Lung (tissue), 16 donors: ENCODE measurements around the gene POMP. TPM values are rescaled to one million over a fixed set of nuclear protein-coding genes. Genes with fewer than 3 reads are reported as not detected.

ENCODE experiments used
- ATAC-seq: fragments of 200-7000 bp; cut with Tn5 transposase; one replicate; pipeline ENCODE4 v1.9.1; 2020; ENCODE audit warnings: moderate number of reproducible peaks; ENCODE audit not compliant: insufficient read depth, low FRiP score
- DNase-seq, 3 donors: peaks; one replicate each; pipeline ENCODE4 v3.0.0-alpha.2; 2013 to 2017
- H3K27ac ChIP-seq, 2 donors: one replicate each; pipeline ENCODE4 v1.5.1; 2013; ENCODE audit warnings: mild to moderate bottlenecking in 2 of 2, moderate library complexity in 2 of 2, control low read depth in 1 of 2, inconsistent platforms in 1 of 2, low read depth in 1 of 2, low read length in 1 of 2
- H3K27me3 ChIP-seq, 3 donors: one replicate each; pipeline ENCODE4 v1.5.1; 2013; ENCODE audit warnings: low read length in 2 of 3; ENCODE audit not compliant: control insufficient read depth in 3 of 3, insufficient read depth in 3 of 3
- H3K36me3 ChIP-seq, 4 donors: one replicate each; pipeline ENCODE4 v1.5.1; 2013; ENCODE audit warnings: low read length in 4 of 4, mild to moderate bottlenecking in 1 of 4, moderate library complexity in 1 of 4; ENCODE audit not compliant: control insufficient read depth in 4 of 4, insufficient read depth in 4 of 4
- H3K4me1 ChIP-seq, 5 donors: one replicate each; pipeline ENCODE4 v1.5.1; 2013; ENCODE audit warnings: low read length in 5 of 5, mild to moderate bottlenecking in 2 of 5, moderate library complexity in 1 of 5; ENCODE audit not compliant: control insufficient read depth in 5 of 5, insufficient read depth in 5 of 5
- H3K4me3 ChIP-seq: one replicate; pipeline ENCODE4 v1.5.1; 2013; ENCODE audit warnings: mild to moderate bottlenecking, control low read depth, moderate library complexity
- H3K9ac ChIP-seq, 2 donors: one replicate each; pipeline ENCODE4 v1.5.1; 2013; ENCODE audit warnings: low read length in 2 of 2, control low read depth in 1 of 2; ENCODE audit not compliant: insufficient read depth in 1 of 2
- H3K9me3 ChIP-seq, 4 donors: one replicate each; pipeline ENCODE4 v1.5.1; 2013; ENCODE audit warnings: low read length in 3 of 4, mild to moderate bottlenecking in 1 of 4, moderate library complexity in 1 of 4; ENCODE audit not compliant: control insufficient read depth in 4 of 4, insufficient read depth in 3 of 4
- WGBS, 2 donors: extraction: QIAGEN DNeasy Blood & Tissue Kit; methylation state at CpG; one replicate each; pipeline ENCODE4 v1.1.7; 2013; 5-methylcytosine and 5-hydroxymethylcytosine counted together
- long read RNA-seq, 5 donors: transcript quantifications; one replicate each; lab custom pipeline, GENCODE V29; 2026
- polyA plus RNA-seq, 2 donors: library from polyadenylated mRNA; stranded (reverse); fragments of 200-250 nt; gene quantifications; one replicate each; pipeline ENCODE4 v1.2.1, GENCODE V29; 2013
- total RNA-seq, 2 donors: library from RNA; depleted of rRNA in 1 of 2; stranded (reverse); fragments of >200 nt in 1 of 2; gene quantifications; one replicate each; pipeline ENCODE4 v1.2.1, GENCODE V29; 2014 to 2021
- TF ChIP-seq, protein P1 (sequence below): IDR thresholded peaks from 2 replicates; pipeline ENCODE4 v1.5.1; 2012; ENCODE audit warnings: mild to moderate bottlenecking; ENCODE audit errors: control extremely low read depth, extremely low read depth
- donor health status: control.
- donor health status: control.
- donor health status: Bipolar disorder and iron deficiency.
- donor health status: healthy.
- donor health status: DM: yes; HTN: yes; CAD: no.

The POMP gene
- total RNA-seq (10 to 100 TPM; 33.6 to 63.7 TPM), polyA plus RNA-seq (10 to 100 TPM; 82.0 to 89.9 TPM)
- long read RNA-seq, donor 1, transcript POMP-201 (6 exons, 1,330 nt), result major isoform, 95 of 131 reads
- long read RNA-seq, donor 1, partial matches to known transcripts, result 36 of 131 reads
- long read RNA-seq, donor 1, other reads (novel, unspliced or antisense), result 0 of 131 reads
- long read RNA-seq, donor 2, transcript POMP-201 (6 exons, 1,330 nt), result major isoform, 53 of 58 reads
- long read RNA-seq, donor 2, partial matches to known transcripts, result 5 of 58 reads
- long read RNA-seq, donor 2, other reads (novel, unspliced or antisense), result 0 of 58 reads
- long read RNA-seq, donor 3, transcript POMP-201 (6 exons, 1,330 nt), result major isoform, 69 of 81 reads
- long read RNA-seq, donor 3, partial matches to known transcripts, result 12 of 81 reads
- long read RNA-seq, donor 3, other reads (novel, unspliced or antisense), result 0 of 81 reads
- long read RNA-seq, donor 4, transcript POMP-201 (6 exons, 1,330 nt), result major isoform, 52 of 83 reads
- long read RNA-seq, donor 4, partial matches to known transcripts, result 31 of 83 reads
- long read RNA-seq, donor 4, other reads (novel, unspliced or antisense), result 0 of 83 reads
- long read RNA-seq, donor 5, transcript POMP-201 (6 exons, 1,330 nt), result major isoform, 142 of 161 reads
- long read RNA-seq, donor 5, partial matches to known transcripts, result 13 of 161 reads
- long read RNA-seq, donor 5, other reads (novel, unspliced or antisense), result 6 of 161 reads

- Histone ChIP-seq H3K27me3 (no peaks in the 10 kb centered on the region), H3K4me3 (peak within 1 kb of the TSS; percentile 86), H3K4me1 (peaks cover 4 to 49% (median 20%) of the 10 kb centered on the region in 5 donors), H3K27ac (peak within 1 kb of the TSS; percentile 89 to 92), H3K36me3 (peaks cover 0 to 18% (median 6%) of the 10 kb centered on the region in 4 donors), H3K9ac (peak within 1 kb of the TSS; percentile 74 to 94), H3K9me3 (no peaks in the 10 kb centered on the region)
- ATAC-seq, result peak; percentile 93
- TF ChIP-seq, protein P1, sequence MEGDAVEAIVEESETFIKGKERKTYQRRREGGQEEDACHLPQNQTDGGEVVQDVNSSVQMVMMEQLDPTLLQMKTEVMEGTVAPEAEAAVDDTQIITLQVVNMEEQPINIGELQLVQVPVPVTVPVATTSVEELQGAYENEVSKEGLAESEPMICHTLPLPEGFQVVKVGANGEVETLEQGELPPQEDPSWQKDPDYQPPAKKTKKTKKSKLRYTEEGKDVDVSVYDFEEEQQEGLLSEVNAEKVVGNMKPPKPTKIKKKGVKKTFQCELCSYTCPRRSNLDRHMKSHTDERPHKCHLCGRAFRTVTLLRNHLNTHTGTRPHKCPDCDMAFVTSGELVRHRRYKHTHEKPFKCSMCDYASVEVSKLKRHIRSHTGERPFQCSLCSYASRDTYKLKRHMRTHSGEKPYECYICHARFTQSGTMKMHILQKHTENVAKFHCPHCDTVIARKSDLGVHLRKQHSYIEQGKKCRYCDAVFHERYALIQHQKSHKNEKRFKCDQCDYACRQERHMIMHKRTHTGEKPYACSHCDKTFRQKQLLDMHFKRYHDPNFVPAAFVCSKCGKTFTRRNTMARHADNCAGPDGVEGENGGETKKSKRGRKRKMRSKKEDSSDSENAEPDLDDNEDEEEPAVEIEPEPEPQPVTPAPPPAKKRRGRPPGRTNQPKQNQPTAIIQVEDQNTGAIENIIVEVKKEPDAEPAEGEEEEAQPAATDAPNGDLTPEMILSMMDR, result no peak
- 1% methylated on average over 63 to 64 of the region's 64 CpGs for WGBS, 2 donors
- peak; percentile 92 to 95 (median 94) for DNase-seq
Measured at GRCh38 chr13:28658796-28659620, at the start of gene POMP. Gene POMP (plus strand): TSS chr13:28659130. CDS start chr13:28659185, 55 bp downstream.

DNA sequence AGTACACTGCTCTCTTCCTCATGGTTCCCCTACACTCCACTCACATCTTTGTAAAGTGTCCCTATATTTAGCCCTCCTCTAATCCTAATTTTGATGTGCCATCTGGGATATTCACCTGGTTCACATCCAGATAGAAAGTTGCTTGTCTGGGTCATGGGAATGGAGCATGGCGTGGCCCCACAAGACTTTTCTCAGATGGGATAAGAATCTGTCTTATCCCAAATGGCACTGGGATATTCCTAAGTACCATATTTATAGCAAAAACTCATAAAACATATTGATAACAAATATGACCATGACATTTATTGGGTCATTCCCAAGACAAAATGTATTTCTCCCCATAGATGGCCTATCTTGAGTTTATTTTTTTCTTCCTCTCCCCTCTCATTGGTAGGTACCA, 49.5 kb upstream of the POMP start:
- Histone ChIP-seq H3K4me3 (no peak overlapping the region), H3K4me1 (no peaks in the 10 kb centered on the region), H3K27me3 (no peaks in the 10 kb centered on the region), H3K27ac (no peak overlapping the region), H3K36me3 (no peaks in the 10 kb centered on the region), H3K9me3 (no peaks in the 10 kb centered on the region), H3K9ac (no peak overlapping the region)
- DNase-seq (no peak), ATAC-seq (no peak)
- WGBS, 2 donors, result 97 to 100% methylated on average over 1 of the region's 1 CpG
- TF ChIP-seq, protein P1, result no peak

- ATAC-seq (no peak), DNase-seq (no peak)
- Histone ChIP-seq H3K9me3 (no peaks in the 10 kb centered on the region), H3K9ac (no peak overlapping the region), H3K4me1 (no peaks in the 10 kb centered on the region), H3K27ac (no peak overlapping the region), H3K27me3 (no peaks in the 10 kb centered on the region), H3K36me3 (no peaks in the 10 kb centered on the region), H3K4me3 (no peak overlapping the region)
- TF ChIP-seq, protein P1, result no peak
- 87 to 95% methylated on average over 1 of the region's 1 CpG for WGBS, 2 donors
Measured at GRCh38 chr13:28609926-28610325, 49.0 kb upstream of the POMP start.
